ENCODE data around the gene MICOS13. TPM values are rescaled to one million over a fixed set of nuclear protein-coding genes. Genes with fewer than 3 reads are reported as not detected.
A peak's percentile ranks its signal among the peaks of the same experiment; 100 is the strongest.

Gene MICOS13
- total RNA-seq, 1 donor from 2014 or later = 61.0 TPM

DNA sequence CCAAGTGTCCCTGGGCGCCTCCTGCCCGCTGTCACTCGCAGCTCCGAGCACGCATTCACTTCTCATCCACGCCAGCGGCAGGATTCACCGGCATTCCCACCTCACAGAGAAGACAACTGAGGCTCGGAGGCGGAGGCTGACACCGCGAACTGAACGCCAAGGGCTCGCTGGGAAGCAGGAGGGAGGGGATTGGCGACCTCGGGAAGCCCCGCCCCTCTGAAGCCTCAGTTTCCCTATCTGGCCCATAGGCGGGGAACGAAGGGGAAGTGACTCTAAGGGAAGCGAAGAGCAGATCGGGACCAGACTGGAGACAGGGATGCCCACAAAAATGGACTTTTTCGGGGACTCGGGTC lies 256 bp downstream of the MICOS13 start:
- Mint-ChIP-seq H3K27ac (ENCODE audit: unreplicated experiment) (peak overlapping the region; percentile 97), H3K27me3 (ENCODE audit: low read depth) (no peaks in the 10 kb centered on the region), H3K4me3 (ENCODE audit: unreplicated experiment) (peak overlapping the region; percentile 100), H3K4me1 (ENCODE audit: low read depth) (peaks cover 24% of the 10 kb centered on the region), H3K36me3 (ENCODE audit: low read depth) (no peaks in the 10 kb centered on the region), H3K9me3 (ENCODE audit: low read depth) (no peaks in the 10 kb centered on the region)
- TF ChIP-seq, protein P1, sequence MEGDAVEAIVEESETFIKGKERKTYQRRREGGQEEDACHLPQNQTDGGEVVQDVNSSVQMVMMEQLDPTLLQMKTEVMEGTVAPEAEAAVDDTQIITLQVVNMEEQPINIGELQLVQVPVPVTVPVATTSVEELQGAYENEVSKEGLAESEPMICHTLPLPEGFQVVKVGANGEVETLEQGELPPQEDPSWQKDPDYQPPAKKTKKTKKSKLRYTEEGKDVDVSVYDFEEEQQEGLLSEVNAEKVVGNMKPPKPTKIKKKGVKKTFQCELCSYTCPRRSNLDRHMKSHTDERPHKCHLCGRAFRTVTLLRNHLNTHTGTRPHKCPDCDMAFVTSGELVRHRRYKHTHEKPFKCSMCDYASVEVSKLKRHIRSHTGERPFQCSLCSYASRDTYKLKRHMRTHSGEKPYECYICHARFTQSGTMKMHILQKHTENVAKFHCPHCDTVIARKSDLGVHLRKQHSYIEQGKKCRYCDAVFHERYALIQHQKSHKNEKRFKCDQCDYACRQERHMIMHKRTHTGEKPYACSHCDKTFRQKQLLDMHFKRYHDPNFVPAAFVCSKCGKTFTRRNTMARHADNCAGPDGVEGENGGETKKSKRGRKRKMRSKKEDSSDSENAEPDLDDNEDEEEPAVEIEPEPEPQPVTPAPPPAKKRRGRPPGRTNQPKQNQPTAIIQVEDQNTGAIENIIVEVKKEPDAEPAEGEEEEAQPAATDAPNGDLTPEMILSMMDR (IDR thresholded peaks at IDR 0.05) = peak; percentile 42
- no peak for DNase-seq (ENCODE audit: low spot score)

DNA sequence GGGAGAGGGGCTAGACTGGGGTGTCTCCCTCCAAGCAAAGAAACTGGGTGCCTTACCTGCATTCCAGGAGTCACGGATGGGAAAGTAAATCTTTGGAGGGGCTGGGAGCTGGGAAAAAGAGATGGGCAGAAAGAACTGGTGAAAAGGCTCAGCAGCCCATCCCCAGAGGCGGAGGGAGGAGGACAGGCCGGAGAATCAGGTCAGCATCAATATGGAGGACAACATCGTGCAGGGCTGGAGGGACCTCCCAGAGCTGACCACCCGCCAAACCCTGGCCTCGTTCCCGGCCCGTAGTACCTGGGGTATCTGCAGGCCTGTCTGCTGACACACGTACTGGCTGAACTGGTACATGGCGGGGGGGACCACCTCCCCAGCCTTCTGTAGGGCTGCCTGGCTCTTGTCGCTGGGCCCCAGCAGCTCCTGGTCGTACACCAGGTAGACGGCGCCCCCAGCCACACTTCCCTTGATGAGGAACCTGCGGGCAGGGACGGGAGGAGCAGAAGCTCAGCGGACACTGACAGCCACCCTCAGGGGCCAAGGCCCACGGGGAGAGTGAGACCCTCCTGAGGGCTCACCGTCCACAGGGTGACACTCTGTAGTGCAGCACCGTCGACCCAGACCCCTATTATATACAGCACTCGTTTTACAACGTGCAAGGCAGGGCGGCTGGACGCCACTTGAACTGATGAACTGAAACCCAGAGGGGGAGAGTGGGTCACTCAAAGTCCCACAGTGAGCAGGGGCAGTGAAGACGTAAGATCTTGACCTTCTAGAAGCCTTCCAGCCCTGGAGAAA lies 830 bp downstream of the MICOS13 start:
- Mint-ChIP-seq H3K27me3 (ENCODE audit: low read depth) (no peaks in the 10 kb centered on the region), H3K27ac (ENCODE audit: unreplicated experiment) (peak overlapping the region; percentile 97), H3K9me3 (ENCODE audit: low read depth) (no peaks in the 10 kb centered on the region), H3K4me3 (ENCODE audit: unreplicated experiment) (peak overlapping the region; percentile 100), H3K4me1 (ENCODE audit: low read depth) (peaks cover 24% of the 10 kb centered on the region), H3K36me3 (ENCODE audit: low read depth) (no peaks in the 10 kb centered on the region)
- DNase-seq (ENCODE audit: low spot score) = no peak
- TF ChIP-seq, protein P1 (IDR thresholded peaks at IDR 0.05) = no peak

DNA sequence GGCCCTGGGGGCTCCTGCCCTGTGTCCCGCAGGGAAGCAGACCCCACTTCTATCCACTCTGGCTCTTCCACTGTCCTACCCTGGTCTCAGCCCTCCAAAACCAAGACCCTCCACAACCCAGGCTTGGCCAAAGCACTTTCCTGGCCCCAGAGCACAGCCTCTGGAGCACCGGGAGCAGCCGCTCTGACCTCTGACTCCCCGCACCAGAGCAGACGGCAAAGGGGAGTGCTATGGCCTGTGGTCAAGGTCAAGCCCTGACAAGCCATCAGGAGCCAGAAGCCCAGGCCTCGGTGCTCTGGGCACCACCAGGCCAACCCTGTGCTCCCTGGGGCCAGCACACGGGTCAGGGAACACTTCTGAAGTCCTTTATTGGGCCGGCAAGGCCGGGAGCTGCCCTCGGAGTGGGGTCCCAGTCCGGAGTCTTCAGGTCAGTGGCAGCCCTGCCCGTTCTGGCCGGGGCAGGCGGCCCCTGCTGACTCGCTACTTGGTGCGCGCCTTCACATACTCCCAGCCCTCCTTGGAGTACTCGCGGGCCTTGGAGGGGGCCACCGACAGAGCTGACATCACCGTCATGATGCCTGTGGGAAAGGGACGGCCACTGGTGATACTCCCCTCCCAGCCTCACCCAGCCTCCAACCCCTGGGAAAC lies 2.1 kb downstream of the MICOS13 start:
- H3K9me3 Mint-ChIP-seq (ENCODE audit: low read depth) = no peaks in the 10 kb centered on the region
- H3K27me3 Mint-ChIP-seq (ENCODE audit: low read depth) = no peaks in the 10 kb centered on the region

DNA sequence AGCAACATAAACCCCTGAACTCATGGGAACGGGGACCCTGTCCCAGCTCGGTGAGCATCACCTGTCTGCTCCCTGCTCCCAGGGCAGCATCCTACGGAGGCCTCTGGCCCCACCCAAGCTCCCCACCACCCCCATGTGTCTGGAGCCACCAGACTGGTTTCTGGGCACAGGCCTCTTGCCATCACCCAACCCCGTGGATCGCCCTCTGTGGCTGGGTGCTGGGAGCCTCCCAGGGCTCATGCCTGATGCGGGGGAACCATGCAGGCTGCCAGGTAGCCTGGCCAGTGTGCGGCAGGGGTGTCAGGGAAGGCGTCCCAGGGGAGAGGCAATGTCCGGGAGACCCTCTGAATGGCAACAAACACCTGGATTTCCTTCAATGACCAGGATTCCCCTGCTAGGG lies 2.7 kb downstream of the MICOS13 start:
- Mint-ChIP-seq H3K36me3 (ENCODE audit: low read depth) (peaks cover 1% of the 10 kb centered on the region), H3K27ac (ENCODE audit: unreplicated experiment) (no peak overlapping the region), H3K27me3 (ENCODE audit: low read depth) (no peaks in the 10 kb centered on the region), H3K9me3 (ENCODE audit: low read depth) (no peaks in the 10 kb centered on the region), H3K4me3 (ENCODE audit: unreplicated experiment) (no peak overlapping the region), H3K4me1 (ENCODE audit: low read depth) (peaks cover 24% of the 10 kb centered on the region)
- TF ChIP-seq, protein P1 (IDR thresholded peaks at IDR 0.05) = no peak
- no peak for DNase-seq (ENCODE audit: low spot score)

More for the DNA sequence above, 2.1 kb downstream of the MICOS13 start:
- no peak overlapping the region for H3K27ac Mint-ChIP-seq (ENCODE audit: unreplicated experiment)
- DNase-seq (ENCODE audit: low spot score) = no peak
- TF ChIP-seq, protein P1 (IDR thresholded peaks at IDR 0.05) = no peak
- H3K36me3 Mint-ChIP-seq (ENCODE audit: low read depth) = peaks cover 1% of the 10 kb centered on the region
- H3K4me3 Mint-ChIP-seq (ENCODE audit: unreplicated experiment) = no peak overlapping the region
- peaks cover 24% of the 10 kb centered on the region for H3K4me1 Mint-ChIP-seq (ENCODE audit: low read depth)

DNA sequence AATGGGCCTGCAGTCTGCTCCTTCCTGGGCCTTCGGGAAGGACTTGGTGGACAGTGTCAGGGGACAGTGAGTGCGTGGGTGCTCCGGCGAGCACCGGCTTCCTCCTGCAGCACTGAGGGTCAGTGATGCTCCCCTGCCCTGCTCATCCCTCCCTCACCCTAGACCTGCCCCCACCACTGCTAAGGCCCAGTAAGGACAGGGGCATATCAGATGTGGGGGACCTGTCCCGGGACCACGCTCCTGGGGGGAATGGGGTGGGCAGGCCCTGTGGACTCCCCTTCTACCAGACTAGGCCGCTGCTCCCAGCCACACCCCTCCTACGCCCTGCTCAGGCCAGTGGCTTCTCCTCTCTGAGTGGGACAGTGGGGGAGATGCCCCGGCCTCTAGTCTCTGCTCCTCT lies 3.2 kb downstream of the MICOS13 start:
- TF ChIP-seq, protein P1 (IDR thresholded peaks at IDR 0.05) = no peak
- H3K36me3 Mint-ChIP-seq (ENCODE audit: low read depth) = peaks cover 1% of the 10 kb centered on the region
- DNase-seq (ENCODE audit: low spot score) = no peak
- H3K4me1 Mint-ChIP-seq (ENCODE audit: low read depth) = peaks cover 21% of the 10 kb centered on the region
- peak overlapping the region; percentile 12 for H3K27ac Mint-ChIP-seq (ENCODE audit: unreplicated experiment)
- H3K27me3 Mint-ChIP-seq (ENCODE audit: low read depth) = no peaks in the 10 kb centered on the region
- H3K9me3 Mint-ChIP-seq (ENCODE audit: low read depth) = no peaks in the 10 kb centered on the region
- no peak overlapping the region for H3K4me3 Mint-ChIP-seq (ENCODE audit: unreplicated experiment)

Measured in chondrocyte (in vitro differentiated cells).